CD4-positive, alpha-beta T cell treated with Interferon alpha-2 for 1 hour (primary cell): ENCODE data around the gene HEATR5A.
"Not testable (repeated sequence)": the region's sequence is repeated elsewhere in the genome, so short reads cannot be mapped to it uniquely, and the experiment has no call there.

Experiments used
- DNase-seq, 2 donors: peaks; one replicate each; pipeline ENCODE4 v3.0.0-alpha.2; 2020 to 2022

HEATR5A gene

GRCh38 chr14:31420319-31421111, at the start of gene HEATR5A:
HEATR5A (minus strand) TSS chr14:31420550; CDS start chr14:31402975, 17,575 bp downstream.
- DNase-seq: peak; percentile 91 to 94

- no peak for DNase-seq
These were observed 46.2 kb upstream of the HEATR5A start for GRCh38 chr14:31466554-31466953.

GRCh38 chr14:31465111-31465510, 44.8 kb upstream of the HEATR5A start:
- DNase-seq: no peak

- DNase-seq: not testable (repeated sequence)
These were observed 42.1 kb upstream of the HEATR5A start for GRCh38 chr14:31462450-31462849.

- DNase-seq: no peak
These were observed 41.2 kb upstream of the HEATR5A start for GRCh38 chr14:31461545-31461944.

- no peak for DNase-seq
These were observed 37.6 kb upstream of the HEATR5A start for GRCh38 chr14:31457665-31458659.

GRCh38 chr14:31456841-31457664, 36.7 kb upstream of the HEATR5A start, which contains the start of gene DTD2:
DTD2 (minus strand) TSS chr14:31457506; CDS start chr14:31457393, 113 bp downstream.
- peak; percentile 91 to 94 for DNase-seq

- DNase-seq: peak in 1 of 2 donors; percentile 39
These were observed 29.7 kb upstream of the HEATR5A start for GRCh38 chr14:31449971-31450610.

GRCh38 chr14:31449136-31449535, 28.8 kb upstream of the HEATR5A start:
- DNase-seq: no peak

GRCh38 chr14:31445703-31446102, 25.4 kb upstream of the HEATR5A start:
- DNase-seq: no peak

GRCh38 chr14:31442284-31442683, 21.9 kb upstream of the HEATR5A start:
- DNase-seq: no peak

GRCh38 chr14:31441273-31442111, 21.1 kb upstream of the HEATR5A start:
- no peak for DNase-seq

- DNase-seq: no peak
These were observed 19.9 kb upstream of the HEATR5A start for GRCh38 chr14:31440280-31440679.

GRCh38 chr14:31439561-31439960, 19.2 kb upstream of the HEATR5A start:
- DNase-seq: no peak

- DNase-seq: not testable (repeated sequence)
These were observed 16.8 kb upstream of the HEATR5A start for GRCh38 chr14:31437045-31437691.

GRCh38 chr14:31435276-31435675, 14.9 kb upstream of the HEATR5A start:
- no peak for DNase-seq

- no peak for DNase-seq
These were observed 10.4 kb upstream of the HEATR5A start for GRCh38 chr14:31430634-31431264.

- no peak for DNase-seq
These were observed 9.4 kb upstream of the HEATR5A start for GRCh38 chr14:31429791-31430190.

GRCh38 chr14:31428011-31428410, 7.7 kb upstream of the HEATR5A start:
- no peak for DNase-seq

- no peak for DNase-seq
These were observed 6.3 kb upstream of the HEATR5A start for GRCh38 chr14:31426663-31427062.
